Measurements from ENCODE around the gene TLR7.

The TLR7 gene

DNA sequence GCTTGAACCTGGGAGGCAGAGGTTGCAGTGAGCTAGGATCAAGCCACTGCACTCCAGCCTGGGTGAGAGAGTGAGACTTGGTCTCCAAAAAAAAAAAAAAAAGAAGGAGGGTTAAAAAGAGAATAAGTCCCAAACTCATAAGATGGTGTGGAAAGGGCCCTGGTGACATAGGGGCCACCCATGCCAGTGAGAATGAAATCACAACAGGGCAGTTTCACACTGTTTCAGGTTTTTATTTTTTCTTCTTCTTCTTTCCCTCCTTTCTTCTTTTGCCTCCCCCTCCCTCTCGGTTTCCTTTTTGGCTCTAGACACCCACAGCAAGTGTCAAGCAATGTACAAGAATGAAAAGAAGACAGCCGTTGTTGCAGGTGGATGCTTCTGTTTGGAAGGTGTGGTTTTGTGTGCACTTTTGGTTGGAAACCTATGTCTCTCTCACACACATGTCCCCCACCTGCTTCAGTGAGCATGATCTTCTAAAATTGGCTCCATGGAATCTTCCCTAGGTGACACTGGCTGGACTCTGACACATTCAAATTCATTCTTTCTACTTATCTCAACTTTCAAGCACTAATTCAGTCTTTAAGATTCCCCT is 25.1 kb downstream of the TLR7 start:
- no peak for DNase-seq

DNA sequence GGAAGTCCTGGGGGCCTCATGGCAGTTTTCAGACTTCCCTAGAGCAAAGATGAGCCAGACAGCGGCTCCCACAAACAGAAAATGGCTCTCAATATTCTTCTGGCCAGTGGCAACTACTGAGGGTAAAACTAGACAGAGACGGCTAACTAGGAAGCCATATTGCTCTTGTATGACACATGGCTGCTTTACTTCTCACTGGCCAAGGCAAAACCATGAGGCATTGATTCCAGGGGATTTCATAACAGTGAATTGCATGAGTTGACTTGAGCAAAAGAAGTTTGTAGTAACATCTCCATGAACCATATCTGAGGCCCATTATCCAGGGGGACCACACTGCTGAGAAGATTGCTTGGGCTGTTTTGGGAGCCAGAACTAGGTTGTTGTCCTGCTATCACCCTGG is 25.8 kb downstream of the TLR7 start:
- DNase-seq = no peak

DNA sequence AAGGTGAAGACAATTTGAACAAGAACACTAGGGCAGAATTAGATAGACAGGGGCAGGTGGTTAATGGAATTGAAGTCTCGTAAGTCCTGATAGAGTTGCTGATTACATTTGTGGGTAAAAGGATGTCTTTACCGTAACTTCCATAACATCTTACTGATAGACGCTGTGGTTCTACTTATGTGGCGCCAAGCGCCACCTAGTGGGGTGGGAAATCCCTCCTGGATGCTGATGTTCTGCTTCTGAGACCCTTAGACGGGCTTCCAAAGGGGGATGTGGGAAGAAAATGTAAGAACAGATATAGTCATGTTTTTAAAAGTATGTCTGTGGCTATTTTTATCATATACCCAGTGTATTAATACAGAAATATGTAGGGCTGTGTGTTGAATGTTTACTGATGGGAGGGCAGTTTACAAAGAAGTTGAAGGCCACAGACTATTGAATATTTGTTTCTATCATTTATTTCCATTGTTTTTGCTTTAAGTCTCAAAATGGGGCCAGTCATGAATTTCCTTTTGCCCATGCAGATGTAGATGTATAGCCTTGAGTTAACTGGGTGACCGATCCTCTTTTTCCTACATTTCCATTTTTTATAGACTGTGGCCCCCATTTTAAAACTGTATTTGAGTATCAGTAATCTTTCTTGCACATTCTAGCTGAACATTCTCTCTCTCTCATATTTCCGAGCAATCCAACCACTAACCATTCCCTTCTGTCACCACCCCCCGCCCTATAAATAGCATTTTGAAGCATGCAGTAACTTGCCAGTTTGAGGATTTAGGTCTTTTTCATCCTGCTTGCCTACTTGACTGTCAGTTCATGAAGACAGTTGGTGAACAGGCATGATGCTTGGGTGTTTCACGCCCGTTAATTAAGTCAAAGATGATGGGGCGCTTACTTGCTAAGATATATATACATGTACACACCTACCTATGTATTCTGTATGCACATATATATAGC is 27.5 kb downstream of the TLR7 start:
- peak; percentile 73 for DNase-seq

DNA sequence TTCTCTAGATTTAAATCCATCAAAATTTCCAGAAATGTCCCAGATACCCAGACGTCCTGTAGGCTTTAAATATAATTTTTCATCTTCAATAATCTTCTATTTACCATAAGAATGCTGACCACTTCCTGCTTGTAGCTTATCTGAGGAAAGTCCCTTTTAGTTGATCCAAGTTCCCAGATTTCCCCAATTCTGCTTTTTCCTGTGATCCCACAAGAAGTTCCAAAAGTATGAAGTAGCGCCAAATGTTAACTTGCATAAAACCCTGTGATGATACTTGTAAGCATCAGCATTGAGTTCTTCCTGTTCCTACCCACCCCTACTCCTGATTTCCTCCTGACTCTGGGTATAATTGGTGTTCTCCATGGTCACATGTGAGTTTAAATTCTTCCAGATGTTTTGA is 29.0 kb downstream of the TLR7 start:
- DNase-seq = no peak

DNA sequence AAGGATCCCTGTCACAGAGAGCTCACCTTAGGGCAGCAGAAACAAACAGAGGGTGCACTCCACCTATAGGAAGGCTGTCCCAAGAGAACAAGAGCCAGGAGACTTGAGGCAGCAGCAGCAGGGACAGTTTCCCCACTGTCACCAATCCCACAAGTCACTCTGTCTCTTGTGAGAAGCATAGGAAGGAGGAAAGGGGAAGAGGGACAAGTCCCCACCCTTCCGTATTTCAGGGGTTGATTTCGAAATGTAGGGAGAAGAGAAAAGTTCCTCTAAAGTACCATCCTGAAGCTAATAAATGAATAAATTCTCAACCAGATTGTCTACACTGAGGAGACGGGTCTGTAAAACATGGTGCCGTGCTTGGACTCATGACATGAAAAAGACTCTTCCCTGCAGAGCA is 30.1 kb downstream of the TLR7 start:
- no peak for DNase-seq

DNA sequence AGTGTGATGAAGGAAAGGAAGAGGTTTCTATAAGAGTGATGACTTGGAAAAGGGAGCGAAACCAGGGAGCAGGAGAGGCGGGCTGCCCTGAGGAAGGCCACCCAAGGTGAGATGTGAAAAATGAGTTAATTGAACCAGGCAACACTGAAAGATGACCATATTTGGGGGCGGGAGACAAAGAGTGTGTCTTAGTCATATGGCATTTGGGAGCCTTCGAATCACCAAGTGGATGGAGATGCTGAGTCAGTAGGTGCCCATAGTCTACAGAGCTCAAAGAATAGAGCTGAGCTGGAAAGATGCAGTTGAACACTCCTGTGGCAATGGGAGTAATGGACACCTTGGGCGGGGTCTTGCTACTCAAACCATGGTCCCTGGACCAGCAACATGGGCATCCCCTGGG is 31.2 kb downstream of the TLR7 start:
- no peak for DNase-seq

DNA sequence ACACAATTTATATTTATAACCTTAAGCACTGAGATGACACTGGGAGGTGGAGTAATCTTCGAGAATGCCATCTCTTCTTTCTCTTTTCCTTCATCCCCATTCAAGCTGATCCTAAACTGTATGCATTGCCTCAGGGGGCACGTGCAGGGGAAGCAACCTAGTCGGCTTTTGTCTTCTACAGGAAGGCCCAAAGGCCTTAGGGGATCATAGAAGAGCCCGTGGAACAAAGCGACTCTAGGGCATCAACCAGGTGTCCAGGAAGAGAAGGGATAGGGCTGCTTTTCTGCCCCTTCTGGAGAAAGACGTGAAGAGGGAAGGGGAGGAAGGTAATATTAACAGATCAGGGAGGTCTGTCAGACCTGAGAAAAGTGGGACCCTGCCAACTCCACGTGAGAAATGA is 32.6 kb downstream of the TLR7 start:
- DNase-seq = no peak

DNA sequence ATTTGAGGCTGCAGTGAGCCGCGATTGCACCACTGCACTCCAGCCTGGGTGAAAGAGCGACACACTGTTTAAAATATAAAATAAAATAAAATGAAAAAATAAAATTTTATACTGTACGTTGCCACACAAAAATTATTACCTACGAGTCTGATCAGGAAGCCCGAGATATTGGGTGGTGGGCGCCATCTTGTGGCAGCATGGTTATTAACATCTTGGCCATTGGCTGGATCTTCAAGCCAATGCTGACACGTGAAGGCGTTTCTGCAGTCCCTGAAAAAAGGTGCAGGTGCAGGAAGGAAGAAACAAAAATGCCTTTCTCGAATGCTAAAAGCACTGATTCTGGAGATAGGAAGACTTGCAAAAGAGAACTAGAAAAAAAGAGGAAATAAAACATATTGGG is 34.6 kb downstream of the TLR7 start:
- DNase-seq = peak; percentile 82

DNA sequence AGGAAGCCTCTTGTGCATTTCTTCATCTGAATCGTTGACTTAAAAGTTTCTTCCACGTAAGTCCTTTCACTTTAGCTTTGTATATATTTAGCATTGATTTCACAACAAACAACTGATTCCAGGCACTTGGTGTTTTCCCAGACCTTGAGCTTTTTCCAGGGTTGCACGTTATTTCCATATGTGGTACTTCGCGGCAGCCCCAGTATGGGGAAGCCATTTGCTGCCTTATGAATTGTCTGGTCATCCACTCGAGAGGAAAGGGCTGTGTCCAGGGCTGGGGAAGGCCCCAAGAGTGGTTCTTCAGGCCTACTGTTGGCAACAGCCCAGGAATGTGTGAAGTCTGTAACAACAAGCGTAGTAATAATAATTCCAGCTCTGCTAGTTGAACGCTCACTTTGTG is 36.8 kb downstream of the TLR7 start:
- DNase-seq = no peak

DNA sequence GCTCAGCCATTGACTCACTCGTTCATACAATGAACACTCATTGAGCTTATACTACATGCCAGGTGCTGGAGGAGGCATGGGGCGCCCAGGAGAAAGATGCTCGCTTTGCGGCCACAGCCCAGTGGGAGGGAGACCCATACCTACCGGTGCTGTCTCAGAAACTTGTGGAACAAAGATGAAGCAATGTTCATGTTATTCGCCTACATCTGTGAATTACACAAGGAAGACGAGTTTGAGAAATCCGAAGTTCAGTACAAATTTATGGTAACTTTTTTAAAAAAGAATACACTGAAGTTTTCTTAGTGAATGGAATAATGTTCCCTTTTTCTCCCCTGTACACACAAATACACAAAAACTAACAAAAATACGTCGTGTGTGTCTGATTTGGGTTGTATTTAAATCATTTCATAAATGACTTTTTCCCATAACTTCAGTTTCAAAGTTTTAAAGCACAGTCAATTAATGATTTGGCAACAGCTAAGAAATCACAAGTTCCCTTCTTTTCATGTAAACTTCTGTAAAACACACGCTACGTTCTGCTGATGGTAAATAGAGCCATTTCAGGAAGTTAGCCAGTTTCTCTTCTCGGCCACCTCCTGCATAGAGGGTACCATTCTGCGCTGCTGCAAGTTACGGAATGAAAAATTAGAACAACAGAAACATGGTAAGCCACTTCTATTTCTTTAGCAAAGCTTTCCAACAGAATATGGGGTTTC is 39.3 kb downstream of the TLR7 start, which contains the start of gene TLR8:
TSS of gene TLR8 (plus strand) at position 575 of the 716 bp plus-strand sequence. CDS start at position 662, 87 bp downstream.
- DNase-seq = no peak

DNA sequence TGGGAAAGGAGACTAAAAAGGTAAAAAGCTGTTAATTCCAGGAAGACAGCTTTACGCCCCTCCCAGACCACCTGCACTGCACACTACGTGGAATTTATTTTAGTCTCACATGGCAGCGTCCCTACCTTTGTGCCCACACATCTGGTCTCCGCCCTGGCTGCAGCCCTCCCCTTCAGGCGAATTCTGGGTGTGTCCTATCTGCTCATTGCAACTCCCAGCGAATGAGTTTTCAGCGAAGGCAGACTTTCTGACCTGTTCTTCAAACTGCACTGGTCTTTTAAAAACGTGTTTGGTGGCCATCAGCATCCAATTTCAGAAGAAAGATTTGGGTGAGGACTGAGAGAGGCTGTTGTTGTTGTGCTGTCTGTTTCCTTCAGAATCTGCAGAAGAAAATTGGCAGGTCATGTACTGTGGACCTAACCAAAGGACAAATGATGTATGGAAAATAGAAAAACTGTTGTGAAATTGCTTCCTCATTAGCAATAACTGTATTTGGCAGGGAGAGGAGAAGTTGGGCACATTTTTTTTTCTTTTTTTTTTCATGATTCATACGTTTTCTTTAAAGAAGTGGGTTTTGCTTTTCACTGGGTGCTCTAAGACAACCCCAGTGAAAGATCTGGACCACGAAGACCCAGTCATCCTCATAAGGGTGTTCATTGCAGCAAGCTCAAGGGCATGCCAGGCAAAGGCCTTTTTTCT is 43.7 kb downstream of the TLR7 start:
- DNase-seq = no peak

DNA sequence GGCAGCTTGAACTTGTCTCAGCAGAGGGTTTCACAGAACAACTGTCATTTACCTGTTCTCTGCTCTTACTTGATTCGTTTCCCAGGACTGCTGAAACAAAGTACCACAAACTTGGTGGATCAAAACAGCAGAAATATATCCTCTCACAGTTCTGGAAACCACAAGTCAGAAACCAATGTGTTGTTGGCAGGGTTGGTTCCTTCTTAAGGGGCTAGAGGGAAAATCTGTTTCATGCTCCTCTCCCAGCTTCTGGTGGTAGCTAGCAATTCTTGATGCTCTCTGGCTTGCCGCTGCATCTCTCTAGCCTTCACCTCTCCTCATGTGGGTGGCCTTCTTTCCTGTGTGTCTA is 44.2 kb downstream of the TLR7 start:
- DNase-seq = no peak

DNA sequence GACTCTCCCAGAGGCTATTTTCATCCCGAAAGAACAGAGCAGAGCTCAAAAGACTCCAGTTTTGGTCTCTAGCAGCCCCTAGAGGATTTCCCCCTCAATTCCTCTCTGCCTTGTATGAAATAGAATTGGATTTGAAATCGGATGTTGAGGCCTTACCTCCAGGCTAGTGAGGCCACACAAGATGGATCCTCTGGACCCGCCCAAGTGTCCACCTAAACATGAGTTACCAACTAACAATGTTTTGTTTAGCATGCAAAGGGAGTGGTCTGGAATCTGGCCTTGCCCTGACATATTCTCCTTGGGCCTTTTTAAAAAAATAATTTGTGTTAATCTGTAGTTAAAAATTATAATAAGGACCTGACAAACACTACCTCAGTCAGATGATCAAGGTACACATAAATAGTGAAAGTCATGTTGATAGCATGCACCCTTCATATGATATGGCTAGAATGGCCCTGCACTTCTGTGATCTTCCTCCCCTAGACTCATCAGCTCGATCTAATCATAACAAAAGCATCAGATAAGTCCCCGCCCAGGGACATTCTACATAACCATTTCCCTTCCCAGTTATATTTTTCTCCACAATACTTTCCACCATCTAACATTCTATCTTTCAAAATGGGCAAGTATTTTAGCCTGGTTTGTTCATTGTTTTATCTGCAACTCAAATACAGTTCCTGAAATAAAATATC is 46.1 kb downstream of the TLR7 start:
- no peak for DNase-seq

DNA sequence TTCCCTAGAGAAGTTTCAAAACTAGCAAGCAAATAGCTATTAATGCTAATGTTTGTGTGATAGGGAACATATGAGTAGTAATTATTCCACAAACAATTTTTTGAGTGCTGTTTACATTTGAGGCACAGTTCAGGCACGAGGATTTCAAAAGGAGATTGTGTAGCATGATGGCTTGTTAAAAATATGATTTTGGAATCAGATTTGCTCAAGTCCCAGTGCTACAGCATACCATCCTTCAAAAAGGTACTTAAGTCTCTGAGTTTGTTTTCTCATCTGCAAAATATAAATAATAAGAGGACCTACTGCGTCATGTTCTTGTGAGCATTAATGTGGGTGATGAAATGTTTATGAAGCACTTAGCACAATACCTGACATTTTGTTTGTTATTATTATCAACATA is 50.9 kb downstream of the TLR7 start:
- no peak for DNase-seq

DNA sequence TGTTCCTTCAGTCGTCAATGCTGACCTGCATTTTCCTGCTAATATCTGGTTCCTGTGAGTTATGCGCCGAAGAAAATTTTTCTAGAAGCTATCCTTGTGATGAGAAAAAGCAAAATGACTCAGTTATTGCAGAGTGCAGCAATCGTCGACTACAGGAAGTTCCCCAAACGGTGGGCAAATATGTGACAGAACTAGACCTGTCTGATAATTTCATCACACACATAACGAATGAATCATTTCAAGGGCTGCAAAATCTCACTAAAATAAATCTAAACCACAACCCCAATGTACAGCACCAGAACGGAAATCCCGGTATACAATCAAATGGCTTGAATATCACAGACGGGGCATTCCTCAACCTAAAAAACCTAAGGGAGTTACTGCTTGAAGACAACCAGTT is 52.2 kb downstream of the TLR7 start:
- DNase-seq = no peak

DNA sequence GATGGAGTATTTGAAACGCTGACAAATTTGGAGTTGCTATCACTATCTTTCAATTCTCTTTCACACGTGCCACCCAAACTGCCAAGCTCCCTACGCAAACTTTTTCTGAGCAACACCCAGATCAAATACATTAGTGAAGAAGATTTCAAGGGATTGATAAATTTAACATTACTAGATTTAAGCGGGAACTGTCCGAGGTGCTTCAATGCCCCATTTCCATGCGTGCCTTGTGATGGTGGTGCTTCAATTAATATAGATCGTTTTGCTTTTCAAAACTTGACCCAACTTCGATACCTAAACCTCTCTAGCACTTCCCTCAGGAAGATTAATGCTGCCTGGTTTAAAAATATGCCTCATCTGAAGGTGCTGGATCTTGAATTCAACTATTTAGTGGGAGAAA is 52.7 kb downstream of the TLR7 start:
- DNase-seq = no peak

DNA sequence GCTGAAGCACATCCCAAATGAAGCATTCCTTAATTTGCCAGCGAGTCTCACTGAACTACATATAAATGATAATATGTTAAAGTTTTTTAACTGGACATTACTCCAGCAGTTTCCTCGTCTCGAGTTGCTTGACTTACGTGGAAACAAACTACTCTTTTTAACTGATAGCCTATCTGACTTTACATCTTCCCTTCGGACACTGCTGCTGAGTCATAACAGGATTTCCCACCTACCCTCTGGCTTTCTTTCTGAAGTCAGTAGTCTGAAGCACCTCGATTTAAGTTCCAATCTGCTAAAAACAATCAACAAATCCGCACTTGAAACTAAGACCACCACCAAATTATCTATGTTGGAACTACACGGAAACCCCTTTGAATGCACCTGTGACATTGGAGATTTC is 54.1 kb downstream of the TLR7 start:
- no peak for DNase-seq

DNA sequence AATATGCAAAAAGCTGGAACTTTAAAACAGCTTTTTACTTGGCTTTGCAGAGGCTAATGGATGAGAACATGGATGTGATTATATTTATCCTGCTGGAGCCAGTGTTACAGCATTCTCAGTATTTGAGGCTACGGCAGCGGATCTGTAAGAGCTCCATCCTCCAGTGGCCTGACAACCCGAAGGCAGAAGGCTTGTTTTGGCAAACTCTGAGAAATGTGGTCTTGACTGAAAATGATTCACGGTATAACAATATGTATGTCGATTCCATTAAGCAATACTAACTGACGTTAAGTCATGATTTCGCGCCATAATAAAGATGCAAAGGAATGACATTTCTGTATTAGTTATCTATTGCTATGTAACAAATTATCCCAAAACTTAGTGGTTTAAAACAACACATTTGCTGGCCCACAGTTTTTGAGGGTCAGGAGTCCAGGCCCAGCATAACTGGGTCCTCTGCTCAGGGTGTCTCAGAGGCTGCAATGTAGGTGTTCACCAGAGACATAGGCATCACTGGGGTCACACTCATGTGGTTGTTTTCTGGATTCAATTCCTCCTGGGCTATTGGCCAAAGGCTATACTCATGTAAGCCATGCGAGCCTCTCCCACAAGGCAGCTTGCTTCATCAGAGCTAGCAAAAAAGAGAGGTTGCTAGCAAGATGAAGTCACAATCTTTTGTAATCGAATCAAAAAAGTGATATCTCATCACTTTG is 55.2 kb downstream of the TLR7 start:
- no peak for DNase-seq

DNA sequence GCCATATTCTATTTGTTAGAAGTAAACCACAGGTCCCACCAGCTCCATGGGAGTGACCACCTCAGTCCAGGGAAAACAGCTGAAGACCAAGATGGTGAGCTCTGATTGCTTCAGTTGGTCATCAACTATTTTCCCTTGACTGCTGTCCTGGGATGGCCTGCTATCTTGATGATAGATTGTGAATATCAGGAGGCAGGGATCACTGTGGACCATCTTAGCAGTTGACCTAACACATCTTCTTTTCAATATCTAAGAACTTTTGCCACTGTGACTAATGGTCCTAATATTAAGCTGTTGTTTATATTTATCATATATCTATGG is 55.7 kb downstream of the TLR7 start:
- DNase-seq = no peak

DNA sequence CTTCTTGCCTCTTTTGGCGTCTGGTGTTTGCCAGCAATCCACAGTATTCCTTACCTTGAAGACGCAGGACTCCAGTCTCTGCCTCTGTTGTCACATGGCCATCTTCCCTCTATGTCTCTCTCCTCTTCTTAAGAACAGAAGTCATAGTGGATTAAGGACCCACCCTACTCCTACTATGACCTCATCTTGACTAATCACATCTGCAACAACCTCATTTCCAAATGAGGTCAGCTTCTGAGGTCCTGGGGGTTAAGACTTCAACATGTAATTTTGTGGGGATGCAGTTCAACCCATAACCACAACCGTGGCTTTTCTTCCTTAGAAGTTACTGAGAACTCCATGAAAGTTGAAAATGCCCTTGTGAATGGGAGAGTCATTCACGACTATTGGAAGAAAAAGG is 62.8 kb downstream of the TLR7 start:
- no peak for DNase-seq

DNA sequence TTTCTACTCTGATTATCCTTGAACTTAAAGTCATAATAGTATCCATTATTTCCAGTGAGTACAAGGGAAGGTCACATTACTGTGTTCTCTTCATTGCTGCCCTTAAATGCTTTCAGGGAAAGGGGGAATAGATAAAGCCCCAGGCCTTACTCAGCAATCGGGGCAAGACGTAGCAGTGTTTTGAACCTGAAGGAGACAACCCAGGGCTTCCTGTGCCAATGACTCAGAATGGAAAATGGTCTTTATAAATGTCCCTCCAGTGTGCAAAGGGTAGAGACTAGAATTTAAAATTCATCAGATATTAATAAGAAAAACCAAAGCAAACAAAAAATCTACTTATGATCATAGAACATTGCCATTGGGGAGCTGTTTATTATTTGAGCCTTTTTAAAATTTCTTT is 63.3 kb downstream of the TLR7 start:
- no peak for DNase-seq

DNA sequence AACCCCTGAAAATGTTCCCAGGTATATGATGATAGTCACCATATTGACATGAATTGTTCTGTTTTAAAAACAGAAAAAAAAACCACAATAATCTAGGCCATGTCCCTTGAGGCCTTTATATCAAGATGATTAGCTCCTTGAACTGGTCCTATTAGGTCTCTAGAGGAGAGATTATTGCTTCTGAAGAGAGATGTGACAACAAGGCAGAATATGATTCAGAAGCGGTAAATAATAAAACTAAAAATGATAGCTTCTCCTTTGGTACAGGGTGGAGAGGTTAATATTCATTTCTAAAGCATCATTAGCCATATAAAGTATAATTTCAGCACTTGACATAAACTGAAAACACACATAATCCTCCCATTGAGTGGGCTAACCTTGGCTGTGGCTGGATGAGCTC is 65.4 kb downstream of the TLR7 start:
- DNase-seq = no peak
